H1 (cell line): ENCODE measurements around the gene IFT172. TPM values are rescaled to one million over a fixed set of nuclear protein-coding genes. Genes with fewer than 3 reads are reported as not detected.

Experiments used
- CTCF ChIA-PET: fragments of 300-600 bp; sonication (Branson Sonifier 250); formaldehyde crosslinking; loops from one replicate; lab custom pipeline; 2021; ENCODE audit not compliant: partially characterized antibody; lab: Charles Lee
- POLR2A ChIA-PET: fragments of 300-600 bp; sonication (Branson Sonifier 250); formaldehyde crosslinking; loops from one replicate; lab custom pipeline; 2021; ENCODE audit warnings: inconsistent platforms; ENCODE audit not compliant: partially characterized antibody; lab: Charles Lee
- DNase-seq, 2 experiments: peaks; one replicate each; pipeline versions ENCODE4 v3.0.0 to v3.0.0-alpha.2; 2010 to 2022; ENCODE audit warnings: low spot score in 2 of 2, low read depth in 1 of 2, mixed read lengths in 1 of 2
- FAIRE-seq: peaks from 2 replicates; lab custom pipeline; 2011; peaks lifted over from hg19 to GRCh38; lab: Jason Lieb, UNC
- H2AFZ ChIP-seq: 2 replicates; pipeline ENCODE4 v1.8.1; 2012; ENCODE audit warnings: low read length, inconsistent platforms
- H2AK5ac ChIP-seq: 2 replicates; pipeline ENCODE4 v1.6.1; 2013; ENCODE audit warnings: low read depth, low read length
- H2BK120ac ChIP-seq: replicated peaks from 2 replicates; pipeline ENCODE3; 2013; ENCODE audit warnings: low read depth, low read length, inconsistent platforms
- H2BK12ac ChIP-seq: 2 replicates; pipeline ENCODE4 v1.6.1; 2013; ENCODE audit warnings: low read depth, low read length
- H2BK15ac ChIP-seq: 2 replicates; pipeline ENCODE4 v1.6.1; 2013; ENCODE audit warnings: low read length
- H2BK20ac ChIP-seq: 2 replicates; pipeline ENCODE4 v1.6.1; 2013; ENCODE audit warnings: low read length
- H2BK5ac ChIP-seq: 2 replicates; pipeline ENCODE4 v1.6.1; 2013; ENCODE audit warnings: low read depth, low read length
- H3K14ac ChIP-seq: 2 replicates; pipeline ENCODE4 v1.6.1; 2013; ENCODE audit warnings: inconsistent platforms; ENCODE audit not compliant: insufficient read length
- H3K18ac ChIP-seq: 2 replicates; pipeline ENCODE4 v1.6.1; 2013; ENCODE audit warnings: low read length; ENCODE audit errors: extremely low read depth
- H3K23ac ChIP-seq: 2 replicates; pipeline ENCODE4 v1.6.1; 2013; ENCODE audit warnings: inconsistent platforms; ENCODE audit not compliant: insufficient read length
- H3K23me2 ChIP-seq: 2 replicates; pipeline ENCODE4 v1.6.1; 2013; ENCODE audit warnings: low read depth, low read length
- H3K27ac ChIP-seq: 2 replicates; pipeline ENCODE4 v1.6.1; 2011; ENCODE audit warnings: low read depth, low read length, inconsistent platforms
- H3K27me3 ChIP-seq, 4 experiments: replicated peaks in 1 of 4; 1 replicate in 1 of 4; 2 replicates in 3 of 4; pipeline versions ENCODE4 v1.6.1 to v1.8.1; 2011 to 2013; ENCODE audit warnings: low read length in 3 of 4, mild to moderate bottlenecking in 3 of 4, inconsistent platforms in 2 of 4, mixed read lengths in 2 of 4, moderate library complexity in 1 of 4; ENCODE audit not compliant: control insufficient read depth in 3 of 4, insufficient read depth in 3 of 4; ENCODE audit errors: extremely low read depth in 1 of 4
- H3K36me3 ChIP-seq, 4 experiments: 2 replicates each; pipeline versions ENCODE4 v1.6.1 to v1.8.1; 2011 to 2013; ENCODE audit warnings: mild to moderate bottlenecking in 4 of 4, low read length in 3 of 4, moderate library complexity in 2 of 4, control low read depth in 1 of 4, inconsistent platforms in 1 of 4; ENCODE audit not compliant: insufficient read depth in 4 of 4, control insufficient read depth in 2 of 4
- H3K4ac ChIP-seq: replicated peaks from 2 replicates; pipeline ENCODE3; 2013; ENCODE audit warnings: low read length, low read depth, mixed read lengths, inconsistent platforms; ENCODE audit not compliant: insufficient read length
- H3K4me1 ChIP-seq, 4 experiments: replicated peaks in 1 of 4; 1 replicate in 1 of 4; 2 replicates in 3 of 4; pipeline versions ENCODE4 v1.6.1 to v1.8.1; 2011 to 2013; ENCODE audit warnings: low read length in 3 of 4, inconsistent platforms in 2 of 4, mixed read lengths in 1 of 4; ENCODE audit not compliant: insufficient read depth in 4 of 4, control insufficient read depth in 3 of 4
- H3K4me2 ChIP-seq, 2 experiments: 2 replicates each; pipeline versions ENCODE4 v1.6.1 to v1.8.1; 2011 to 2013; ENCODE audit warnings: low read depth in 2 of 2, low read length in 2 of 2, control low read depth in 1 of 2, inconsistent platforms in 1 of 2, mild to moderate bottlenecking in 1 of 2; ENCODE audit not compliant: insufficient read depth in 1 of 2
- H3K4me3 ChIP-seq, 4 experiments: fragments of 200-600, 300-600 bp in 1 of 4; sonication (generic), shearing (Covaris generic), sonication (Bioruptor Twin) in 1 of 4; 2 replicates each; pipeline versions ENCODE4 v1.5.1 to v1.8.1; 2011 to 2016; ENCODE audit warnings: low read length in 4 of 4, low read depth in 3 of 4, control low read depth in 2 of 4, inconsistent platforms in 2 of 4, mild to moderate bottlenecking in 2 of 4, mixed read lengths in 1 of 4, moderate library complexity in 1 of 4; ENCODE audit not compliant: insufficient read depth in 2 of 4; ENCODE audit errors: extremely low read depth in 1 of 4
- H3K56ac ChIP-seq: replicated peaks from 2 replicates; pipeline ENCODE3; 2013; ENCODE audit warnings: low read depth, mild to moderate bottlenecking, mixed read lengths, low read length, inconsistent platforms; ENCODE audit not compliant: insufficient read length
- H3K79me1 ChIP-seq: 2 replicates; pipeline ENCODE4 v1.6.1; 2013; ENCODE audit warnings: low read depth, low read length, control low read depth
- H3K79me2 ChIP-seq, 2 experiments: 2 replicates each; pipeline versions ENCODE4 v1.6.1 to v1.8.1; 2012 to 2013; ENCODE audit warnings: low read length in 2 of 2, mild to moderate bottlenecking in 2 of 2, inconsistent platforms in 1 of 2; ENCODE audit not compliant: insufficient read depth in 2 of 2, control insufficient read depth in 1 of 2
- H3K9ac ChIP-seq, 4 experiments: replicated peaks in 1 of 4; 1 replicate in 1 of 4; 2 replicates in 3 of 4; pipeline versions ENCODE4 v1.6.1 to v1.8.1; 2011 to 2013; ENCODE audit warnings: low read depth in 3 of 4, low read length in 3 of 4, control low read depth in 2 of 4, mild to moderate bottlenecking in 2 of 4, moderate library complexity in 2 of 4, inconsistent platforms in 1 of 4; ENCODE audit errors: extremely low read depth in 1 of 4
- H3K9me3 ChIP-seq, 2 experiments: 2 replicates each; pipeline versions ENCODE4 v1.6.1 to v1.8.1; 2012 to 2013; ENCODE audit warnings: mild to moderate bottlenecking in 2 of 2, moderate library complexity in 2 of 2, control low read depth in 1 of 2, inconsistent platforms in 1 of 2, low read depth in 1 of 2, low read length in 1 of 2, mixed read lengths in 1 of 2; ENCODE audit not compliant: insufficient read depth in 2 of 2
- H4K20me1 ChIP-seq, 2 experiments: replicated peaks in 1 of 2; 2 replicates each; pipeline versions ENCODE3 to v1.8.1; 2011 to 2013; ENCODE audit warnings: inconsistent platforms in 2 of 2, low read length in 2 of 2, mild to moderate bottlenecking in 1 of 2; ENCODE audit not compliant: insufficient read depth in 2 of 2, control insufficient read depth in 1 of 2
- H4K5ac ChIP-seq: 2 replicates; pipeline ENCODE4 v1.6.1; 2013; ENCODE audit warnings: low read length, low read depth, mixed read lengths, inconsistent platforms; ENCODE audit not compliant: insufficient read length
- H4K8ac ChIP-seq: 2 replicates; pipeline ENCODE4 v1.8.0; 2013; ENCODE audit warnings: mild to moderate bottlenecking, moderate library complexity, low read length, inconsistent platforms; ENCODE audit not compliant: insufficient read depth; ENCODE audit errors: extremely low read depth
- H4K91ac ChIP-seq: replicated peaks from 2 replicates; pipeline ENCODE3; 2013; ENCODE audit warnings: low read length, mixed read lengths, inconsistent platforms; ENCODE audit not compliant: insufficient read length
- ASH2L ChIP-seq: fragments of 200-600, 300-600 bp; sonication (generic); IDR thresholded peaks from one replicate; pipeline ENCODE4 v1.7.1; 2017; ENCODE audit warnings: low read length
- ATF3 ChIP-seq: IDR thresholded peaks from 2 replicates; pipeline ENCODE4 v1.6.1; 2011; ENCODE audit warnings: low read depth, mild to moderate bottlenecking, low read length; ENCODE audit not compliant: insufficient read depth
- BACH1 ChIP-seq: IDR thresholded peaks from 2 replicates; pipeline ENCODE4 v1.6.1; 2012; ENCODE audit warnings: low read length, improper control_type of control experiment
- CHD1 ChIP-seq: IDR thresholded peaks from 2 replicates; pipeline ENCODE4 v1.6.1; 2012; ENCODE audit warnings: low read depth, low read length, improper control_type of control experiment
- EGR1 ChIP-seq: IDR thresholded peaks from 2 replicates; pipeline ENCODE4 v1.6.1; 2011; ENCODE audit warnings: low read depth, low read length, borderline replicate concordance
- FOSL1 ChIP-seq: IDR thresholded peaks from 2 replicates; pipeline ENCODE4 v1.6.1; 2011; ENCODE audit warnings: mild to moderate bottlenecking, low read depth, low read length, moderate library complexity; ENCODE audit not compliant: insufficient read depth
- KDM1A ChIP-seq: fragments of 200-600, 300-600 bp; sonication (generic); IDR thresholded peaks from 2 replicates; pipeline ENCODE4 v1.7.1; 2016; ENCODE audit warnings: mild to moderate bottlenecking, low read length, borderline replicate concordance
- MAFK ChIP-seq: IDR thresholded peaks from 2 replicates; pipeline ENCODE4 v1.6.1; 2012; ENCODE audit warnings: low read depth, mild to moderate bottlenecking, improper control_type of control experiment, low read length
- NANOG ChIP-seq: IDR thresholded peaks from 2 replicates; pipeline ENCODE4 v1.6.1; 2011; ENCODE audit warnings: low read length, low read depth, mild to moderate bottlenecking, inconsistent platforms; ENCODE audit not compliant: insufficient read depth, poor library complexity, severe bottlenecking
- PHF8 ChIP-seq: fragments of 200-600 bp; sonication (generic); conservative IDR thresholded peaks from 2 replicates; pipeline ENCODE4 v1.7.1; 2012; ENCODE audit warnings: low read depth, mild to moderate bottlenecking, inconsistent platforms, low read length, moderate library complexity
- POLR2A ChIP-seq, 2 experiments: IDR thresholded peaks; 1 replicate in 1 of 2; 2 replicates in 1 of 2; pipeline ENCODE4 v1.6.1; 2011; ENCODE audit warnings: low read depth in 2 of 2, low read length in 2 of 2, mild to moderate bottlenecking in 2 of 2; ENCODE audit errors: control extremely low read depth in 1 of 2
- WGBS, 2 experiments: shearing (Covaris generic) in 1 of 2; methylation state at CpG; one replicate each; pipeline versions ENCODE4 v1.1.6 to v1.1.7; 2013 to 2015; ENCODE audit warnings: low lambda C conversion rate in 2 of 2, mixed read lengths in 2 of 2, inconsistent platforms in 1 of 2, low coverage in 1 of 2, missing lambda C conversion rate in 1 of 2; ENCODE audit not compliant: insufficient replicate concordance in 2 of 2, insufficient coverage in 1 of 2, insufficient read length in 1 of 2; ENCODE audit errors: extremely low coverage in 1 of 2, missing lambda C conversion rate in 1 of 2; 5-methylcytosine and 5-hydroxymethylcytosine counted together
- polyA plus RNA-seq, 7 experiments: library from polyadenylated mRNA; depleted of rRNA in 3 of 7; stranded (reverse) in 5 of 7; unstranded in 2 of 7; fragments of >200 nt in 5 of 7; fragments of 200-250 nt in 2 of 7; gene quantifications; 1 replicate in 5 of 7; 2 replicates in 1 of 7; 4 replicates in 1 of 7; pipeline versions ENCODE4 v1.2.1 to v1.2.3, GENCODE V29; 2011 to 2013; ENCODE audit warnings: missing spikeins in 2 of 7, mixed read lengths in 2 of 7
- total RNA-seq: library from RNA; stranded (reverse); fragmentation: NEBNext Ultra II Directional; extraction: Animal tissue kit (Norgen Biotek cat#: 25700); gene quantifications from 2 replicates; pipeline ENCODE4 v1.2.1, GENCODE V29; 2021

IFT172 gene
- total and polyA plus RNA-seq, 2 of the 8 experiments (the other 6 are each of a cell fraction or from before 2014, with no cell fraction given): 13.5 to 14.0 TPM

GRCh38 chr2:27461118-27461517, 28.4 kb downstream of the IFT172 start:
- Histone ChIP-seq H3K14ac (no peak overlapping the region), H3K27ac (no peak overlapping the region), H3K79me2 (no peaks in the 10 kb centered on the region), H3K4me3 (no peak overlapping the region), H3K4me2 (no peak overlapping the region), H3K27me3 (no peaks in the 10 kb centered on the region), H2BK15ac (no peak overlapping the region), H3K56ac (no peak overlapping the region), H2BK5ac (no peak overlapping the region), H3K18ac (no peak overlapping the region), H3K4me1 (peaks cover 0 to 4% (median 1%) of the 10 kb centered on the region in 4 experiments; a peak in 1 of 7 replicates), H3K23ac (no peak overlapping the region), H2AFZ (no peak overlapping the region), H2BK20ac (no peak overlapping the region), H3K23me2 (no peaks in the 10 kb centered on the region), H4K5ac (no peak overlapping the region), H2BK12ac (no peak overlapping the region), H4K8ac (no peak overlapping the region), H3K79me1 (no peaks in the 10 kb centered on the region; the same call in 1 of the 2 replicates), H3K4ac (no peak overlapping the region), H4K20me1 (no peaks in the 10 kb centered on the region), H4K91ac (no peak overlapping the region), H3K36me3 (peaks cover 0 to 10% (median 2%) of the 10 kb centered on the region in 4 experiments; a peak in 1 of 8 replicates), H2BK120ac (no peak overlapping the region), H3K9ac (no peak overlapping the region), H3K9me3 (no peaks in the 10 kb centered on the region), H2AK5ac (no peak overlapping the region)
- DNase-seq (no peak), FAIRE-seq (no peak)
- WGBS, 2 experiments: 81% methylated on average over 8 of the region's 8 CpGs; no CpG with 5 or more reads in 1 of the 2 experiments
- ChIA-PET CTCF (interaction anchor here (1.0 to 1.8 kb wide), 2 partner anchors 8 to 12 kb away, joined by 4 to 6 read pairs; no protein-coding TSS in a partner anchor), POLR2A (interaction anchor here (1.0 to 1.4 kb wide), 2 partner anchors 158 to 197 kb away, joined by 3 to 4 read pairs; no protein-coding TSS in a partner anchor)
- no peak for TF ChIP-seq NANOG
- no peak for TF ChIP-seq EGR1
- no peak for TF ChIP-seq POLR2A (IDR thresholded peaks at IDR 0.05; ENCODE audit: control extremely low read depth in 1 of 2, low read depth in 2 of 2, low read length in 2 of 2)
- no peak for TF ChIP-seq CHD1
- no peak for TF ChIP-seq ATF3
- no peak for TF ChIP-seq PHF8
- TF ChIP-seq MAFK: no peak
- no peak for TF ChIP-seq BACH1
- TF ChIP-seq KDM1A: no peak
- no peak for TF ChIP-seq ASH2L
- TF ChIP-seq FOSL1: no peak
